ENCODE data around the gene PTPRB.

Gene PTPRB

DNA sequence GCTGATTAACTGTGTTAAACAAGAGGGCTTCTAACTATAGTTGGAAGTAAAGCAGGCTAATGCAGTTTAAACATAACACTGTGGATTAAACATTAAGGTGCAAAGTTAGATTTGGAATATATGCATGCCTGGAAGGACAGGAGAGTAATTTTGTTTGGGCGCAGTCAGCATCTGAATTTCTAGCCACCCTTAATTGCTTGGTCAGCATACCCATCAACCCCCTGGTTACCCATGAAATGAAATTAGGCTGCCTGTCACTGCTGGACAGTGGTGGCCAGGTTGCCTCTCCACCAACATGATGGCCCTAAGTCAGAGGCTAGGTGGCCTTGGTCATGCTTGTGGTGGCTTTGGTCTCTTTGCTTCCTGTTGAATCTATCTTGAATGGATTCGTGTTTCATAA lies 30.0 kb upstream of the PTPRB start:
- Histone ChIP-seq H3K79me2 (ENCODE audit: control insufficient read depth, insufficient read depth, low read length) (no peaks in the 10 kb centered on the region), H2BK15ac (replicated peaks; ENCODE audit: low read depth) (no peak overlapping the region), H2BK5ac (ENCODE audit: low read length) (no peak overlapping the region), H4K5ac (ENCODE audit: low read length) (no peak overlapping the region), H3K4ac (ENCODE audit: low read depth, low read length) (no peak overlapping the region), H3K4me3 (ENCODE audit: low read length) (no peak overlapping the region), H3K18ac (ENCODE audit: low read length) (no peak overlapping the region), H3K79me1 (ENCODE audit: low read length) (no peaks in the 10 kb centered on the region), H3K23ac (ENCODE audit: low read length) (no peak overlapping the region), H3K27me3 (ENCODE audit: insufficient read depth, low read length, poor library complexity) (no peaks in the 10 kb centered on the region), H3K4me1 (ENCODE audit: control insufficient read depth, low read depth, low read length) (no peaks in the 10 kb centered on the region), H2AK5ac (ENCODE audit: low read length) (no peak overlapping the region), H3K56ac (ENCODE audit: low read length) (no peak overlapping the region), H2BK120ac (ENCODE audit: low read depth, low read length) (no peak overlapping the region), H3K27ac (ENCODE audit: low read depth, low read length) (no peak overlapping the region), H3K36me3 (ENCODE audit: control insufficient read depth, insufficient read depth, low read length) (no peaks in the 10 kb centered on the region), H3K4me2 (ENCODE audit: low read length) (no peak overlapping the region), H4K8ac (ENCODE audit: low read depth, low read length) (no peak overlapping the region), H3K9ac (ENCODE audit: low read length) (no peak overlapping the region)
- WGBS (ENCODE audit: extremely low coverage, insufficient coverage, low lambda C conversion rate): no CpG with 5 or more reads among the region's 2 CpGs
- no peak for DNase-seq

DNA sequence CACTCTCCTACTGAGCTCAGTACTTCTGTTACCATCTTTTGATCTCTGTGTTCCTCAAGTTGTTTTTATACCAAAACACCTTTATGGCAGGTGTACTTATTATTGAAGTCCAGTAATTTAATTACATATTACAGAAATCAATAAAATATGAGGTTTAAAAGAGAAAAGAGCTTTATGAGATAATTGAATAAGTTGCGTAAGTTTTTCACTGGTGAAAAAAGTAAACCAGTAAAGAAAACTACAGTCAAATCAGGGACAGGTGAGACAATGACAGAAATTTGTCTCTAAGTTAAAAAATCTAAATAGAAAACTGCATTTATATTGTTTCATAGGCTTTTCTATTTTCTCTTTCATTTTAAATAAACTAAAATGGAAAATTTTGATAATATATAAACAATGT lies 29.1 kb upstream of the PTPRB start:
- Histone ChIP-seq H4K8ac (ENCODE audit: low read depth, low read length) (no peak overlapping the region), H2BK15ac (replicated peaks; ENCODE audit: low read depth) (no peak overlapping the region), H3K79me2 (ENCODE audit: control insufficient read depth, insufficient read depth, low read length) (no peaks in the 10 kb centered on the region), H3K27me3 (ENCODE audit: insufficient read depth, low read length, poor library complexity) (no peaks in the 10 kb centered on the region), H3K56ac (ENCODE audit: low read length) (no peak overlapping the region), H3K4me2 (ENCODE audit: low read length) (no peak overlapping the region), H3K4me1 (ENCODE audit: control insufficient read depth, low read depth, low read length) (no peaks in the 10 kb centered on the region), H3K36me3 (ENCODE audit: control insufficient read depth, insufficient read depth, low read length) (no peaks in the 10 kb centered on the region), H3K27ac (ENCODE audit: low read depth, low read length) (no peak overlapping the region), H3K79me1 (ENCODE audit: low read length) (no peaks in the 10 kb centered on the region), H4K5ac (ENCODE audit: low read length) (no peak overlapping the region), H3K4ac (ENCODE audit: low read depth, low read length) (no peak overlapping the region), H3K18ac (ENCODE audit: low read length) (no peak overlapping the region), H3K9ac (ENCODE audit: low read length) (no peak overlapping the region), H2AK5ac (ENCODE audit: low read length) (no peak overlapping the region), H3K23ac (ENCODE audit: low read length) (no peak overlapping the region), H2BK5ac (ENCODE audit: low read length) (no peak overlapping the region), H3K4me3 (ENCODE audit: low read length) (no peak overlapping the region), H2BK120ac (ENCODE audit: low read depth, low read length) (no peak overlapping the region)
- DNase-seq: no peak
- WGBS (ENCODE audit: extremely low coverage, insufficient coverage, low lambda C conversion rate): 100% methylated on average over 1 of the region's 1 CpG

DNA sequence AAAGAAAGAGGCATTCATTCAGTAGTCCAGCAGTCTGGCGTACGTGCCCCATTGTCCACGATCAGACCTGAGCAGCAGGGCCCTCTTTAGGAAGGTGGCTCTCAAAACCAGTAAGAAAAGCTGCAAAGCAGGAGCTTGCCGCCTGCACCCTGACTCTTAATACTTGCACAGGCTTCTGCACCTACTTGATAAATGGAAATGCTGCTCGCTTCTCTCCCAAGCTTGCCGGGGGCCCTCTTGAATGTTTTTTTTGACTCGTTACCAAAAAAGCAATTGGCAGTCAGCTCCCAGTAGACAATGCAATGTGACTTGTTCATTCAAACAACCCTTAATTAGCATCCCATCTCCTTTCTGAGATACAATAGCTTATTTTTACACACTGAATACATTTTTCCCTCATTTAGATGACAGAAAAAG lies 27.2 kb upstream of the PTPRB start:
- H3K4me3 ChIP-seq (ENCODE audit: low read length): no peak overlapping the region
- no peak overlapping the region for H3K4ac ChIP-seq (ENCODE audit: low read depth, low read length)
- peak; percentile 11 for DNase-seq
- no peak overlapping the region for H2AK5ac ChIP-seq (ENCODE audit: low read length)
- no peaks in the 10 kb centered on the region for H3K27me3 ChIP-seq (ENCODE audit: insufficient read depth, low read length, poor library complexity)
- no peak overlapping the region for H4K5ac ChIP-seq (ENCODE audit: low read length)
- no peak overlapping the region for H2BK15ac ChIP-seq (replicated peaks; ENCODE audit: low read depth)
- no peak overlapping the region for H2BK120ac ChIP-seq (ENCODE audit: low read depth, low read length)
- no peak overlapping the region for H3K56ac ChIP-seq (ENCODE audit: low read length)
- H3K79me1 ChIP-seq (ENCODE audit: low read length): no peaks in the 10 kb centered on the region
- no peak overlapping the region for H3K18ac ChIP-seq (ENCODE audit: low read length)
- no CpG with 5 or more reads among the region's 7 CpGs for WGBS (ENCODE audit: extremely low coverage, insufficient coverage, low lambda C conversion rate)
- H3K36me3 ChIP-seq (ENCODE audit: control insufficient read depth, insufficient read depth, low read length): no peaks in the 10 kb centered on the region
- H2BK5ac ChIP-seq (ENCODE audit: low read length): no peak overlapping the region
- H3K4me1 ChIP-seq (ENCODE audit: control insufficient read depth, low read depth, low read length): no peaks in the 10 kb centered on the region
- H3K27ac ChIP-seq (ENCODE audit: low read depth, low read length): no peak overlapping the region
- H4K8ac ChIP-seq (ENCODE audit: low read depth, low read length): no peak overlapping the region
- H3K9ac ChIP-seq (ENCODE audit: low read length): no peak overlapping the region
- no peak overlapping the region for H3K4me2 ChIP-seq (ENCODE audit: low read length)
- H3K79me2 ChIP-seq (ENCODE audit: control insufficient read depth, insufficient read depth, low read length): no peaks in the 10 kb centered on the region
- no peak overlapping the region for H3K23ac ChIP-seq (ENCODE audit: low read length)

DNA sequence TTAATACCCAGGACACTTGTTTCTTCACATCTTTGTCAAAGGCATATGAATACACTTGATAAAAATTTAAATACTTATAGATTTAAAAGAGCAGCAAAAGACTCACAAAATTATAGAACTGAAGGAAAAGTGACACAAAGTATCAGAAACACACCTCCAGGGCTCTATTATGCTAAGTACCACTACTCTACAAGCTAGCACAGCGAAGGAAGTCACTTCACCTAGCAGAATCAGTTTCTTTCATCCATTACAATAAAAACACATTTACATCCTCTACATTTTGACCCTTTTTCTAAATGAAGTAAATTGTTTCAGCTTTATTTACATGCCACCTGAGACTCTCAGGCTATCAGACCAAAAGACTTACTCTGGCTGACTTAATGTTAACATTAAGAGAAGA lies 26.6 kb upstream of the PTPRB start:
- Histone ChIP-seq H2BK15ac (replicated peaks; ENCODE audit: low read depth) (no peak overlapping the region), H3K79me1 (ENCODE audit: low read length) (no peaks in the 10 kb centered on the region), H3K4me2 (ENCODE audit: low read length) (no peak overlapping the region), H3K27me3 (ENCODE audit: insufficient read depth, low read length, poor library complexity) (no peaks in the 10 kb centered on the region), H3K9ac (ENCODE audit: low read length) (no peak overlapping the region), H3K4me3 (ENCODE audit: low read length) (no peak overlapping the region), H4K5ac (ENCODE audit: low read length) (no peak overlapping the region), H3K4ac (ENCODE audit: low read depth, low read length) (no peak overlapping the region), H3K56ac (ENCODE audit: low read length) (no peak overlapping the region), H3K27ac (ENCODE audit: low read depth, low read length) (no peak overlapping the region), H2AK5ac (ENCODE audit: low read length) (no peak overlapping the region), H3K36me3 (ENCODE audit: control insufficient read depth, insufficient read depth, low read length) (no peaks in the 10 kb centered on the region), H3K18ac (ENCODE audit: low read length) (no peak overlapping the region), H3K4me1 (ENCODE audit: control insufficient read depth, low read depth, low read length) (no peaks in the 10 kb centered on the region), H4K8ac (ENCODE audit: low read depth, low read length) (no peak overlapping the region), H2BK120ac (ENCODE audit: low read depth, low read length) (no peak overlapping the region), H3K79me2 (ENCODE audit: control insufficient read depth, insufficient read depth, low read length) (no peaks in the 10 kb centered on the region), H2BK5ac (ENCODE audit: low read length) (no peak overlapping the region), H3K23ac (ENCODE audit: low read length) (no peak overlapping the region)
- no CpG with 5 or more reads among the region's 1 CpG for WGBS (ENCODE audit: extremely low coverage, insufficient coverage, low lambda C conversion rate)
- no peak for DNase-seq

DNA sequence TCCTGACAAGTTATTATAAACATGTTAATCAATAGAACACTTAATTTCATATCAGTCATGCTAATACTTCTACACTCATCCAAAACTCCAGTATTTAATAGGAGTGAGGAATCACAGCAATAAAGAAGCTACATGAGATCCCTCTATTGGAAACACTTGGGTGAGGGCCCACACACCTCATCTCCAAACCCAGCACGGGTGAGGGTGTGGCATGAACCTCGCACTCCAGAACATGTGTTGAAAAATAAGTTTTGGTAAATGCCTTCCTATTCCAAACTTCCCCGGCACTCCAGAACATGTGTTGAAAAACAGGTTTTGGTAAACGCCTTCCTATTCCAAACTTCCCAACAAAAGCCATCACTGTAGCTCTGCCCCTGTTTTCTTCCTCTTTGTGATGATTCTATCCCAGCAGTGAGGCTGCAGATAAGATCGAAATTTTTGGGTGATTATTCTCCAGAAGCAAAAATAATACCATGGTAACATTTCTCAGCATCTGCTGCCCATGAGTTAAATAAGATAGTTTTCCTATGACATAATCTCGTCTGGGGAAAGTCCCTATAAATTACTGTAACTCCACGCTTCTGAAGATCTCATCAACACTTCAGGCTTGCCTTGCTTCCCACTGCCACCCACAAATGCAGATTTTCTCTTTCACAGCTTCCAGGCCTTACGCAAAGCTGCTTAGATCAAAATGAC lies 24.4 kb upstream of the PTPRB start:
- Histone ChIP-seq H2BK120ac (ENCODE audit: low read depth, low read length) (no peak overlapping the region), H3K27ac (ENCODE audit: low read depth, low read length) (no peak overlapping the region), H3K4me3 (ENCODE audit: low read length) (no peak overlapping the region), H3K79me1 (ENCODE audit: low read length) (no peaks in the 10 kb centered on the region), H3K9ac (ENCODE audit: low read length) (no peak overlapping the region), H3K4ac (ENCODE audit: low read depth, low read length) (no peak overlapping the region), H3K79me2 (ENCODE audit: control insufficient read depth, insufficient read depth, low read length) (no peaks in the 10 kb centered on the region), H3K4me2 (ENCODE audit: low read length) (no peak overlapping the region), H3K27me3 (ENCODE audit: insufficient read depth, low read length, poor library complexity) (no peaks in the 10 kb centered on the region), H4K8ac (ENCODE audit: low read depth, low read length) (no peak overlapping the region), H2AK5ac (ENCODE audit: low read length) (no peak overlapping the region), H2BK5ac (ENCODE audit: low read length) (no peak overlapping the region), H3K18ac (ENCODE audit: low read length) (no peak overlapping the region), H3K56ac (ENCODE audit: low read length) (no peak overlapping the region), H3K36me3 (ENCODE audit: control insufficient read depth, insufficient read depth, low read length) (no peaks in the 10 kb centered on the region), H3K4me1 (ENCODE audit: control insufficient read depth, low read depth, low read length) (no peaks in the 10 kb centered on the region), H4K5ac (ENCODE audit: low read length) (no peak overlapping the region), H3K23ac (ENCODE audit: low read length) (no peak overlapping the region), H2BK15ac (replicated peaks; ENCODE audit: low read depth) (no peak overlapping the region)
- no CpG with 5 or more reads among the region's 8 CpGs for WGBS (ENCODE audit: extremely low coverage, insufficient coverage, low lambda C conversion rate)
- peak; percentile 48 for DNase-seq

DNA sequence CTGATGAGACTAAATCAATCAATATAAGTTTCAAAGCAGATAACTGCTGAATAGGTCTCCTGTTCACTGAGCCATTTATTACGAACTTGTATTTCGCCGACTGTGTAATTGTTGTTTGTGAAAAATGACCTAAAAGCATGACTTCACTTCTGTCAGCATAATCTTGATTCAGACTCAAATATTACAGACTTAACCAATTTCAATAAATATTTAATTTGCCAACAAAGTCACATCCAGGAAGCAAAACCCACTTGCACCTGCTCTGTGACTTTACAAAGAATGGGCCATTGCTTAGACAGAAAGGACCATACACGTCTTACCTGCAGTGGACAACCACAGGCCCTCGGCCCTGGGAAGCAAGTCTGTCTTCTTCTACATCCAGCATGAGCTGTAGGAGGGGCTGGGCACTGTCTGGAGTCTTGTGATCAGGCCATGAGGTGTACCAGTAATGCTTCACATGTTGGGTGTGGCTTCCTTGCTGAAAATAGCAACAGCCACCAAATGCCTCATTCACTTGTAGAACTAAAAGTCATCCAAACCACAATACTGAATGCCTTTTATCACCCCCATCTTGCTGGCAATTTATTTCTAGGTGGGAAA lies 23.5 kb upstream of the PTPRB start:
- no peak overlapping the region for H2BK120ac ChIP-seq (ENCODE audit: low read depth, low read length)
- H4K8ac ChIP-seq (ENCODE audit: low read depth, low read length): no peak overlapping the region
- no peak overlapping the region for H3K4me2 ChIP-seq (ENCODE audit: low read length)
- H3K27me3 ChIP-seq (ENCODE audit: insufficient read depth, low read length, poor library complexity): no peaks in the 10 kb centered on the region
- H3K27ac ChIP-seq (ENCODE audit: low read depth, low read length): no peak overlapping the region
- no peak overlapping the region for H3K56ac ChIP-seq (ENCODE audit: low read length)
- no peak overlapping the region for H2BK5ac ChIP-seq (ENCODE audit: low read length)
- H3K4me3 ChIP-seq (ENCODE audit: low read length): no peak overlapping the region
- no peak overlapping the region for H3K23ac ChIP-seq (ENCODE audit: low read length)
- H3K9ac ChIP-seq (ENCODE audit: low read length): no peak overlapping the region
- no peak overlapping the region for H4K5ac ChIP-seq (ENCODE audit: low read length)
- H3K4ac ChIP-seq (ENCODE audit: low read depth, low read length): no peak overlapping the region
- DNase-seq: no peak
- H3K79me2 ChIP-seq (ENCODE audit: control insufficient read depth, insufficient read depth, low read length): no peaks in the 10 kb centered on the region
- H2BK15ac ChIP-seq (replicated peaks; ENCODE audit: low read depth): no peak overlapping the region
- WGBS (ENCODE audit: extremely low coverage, insufficient coverage, low lambda C conversion rate): no CpG with 5 or more reads among the region's 5 CpGs
- H3K4me1 ChIP-seq (ENCODE audit: control insufficient read depth, low read depth, low read length): no peaks in the 10 kb centered on the region
- H3K18ac ChIP-seq (ENCODE audit: low read length): no peak overlapping the region
- H3K36me3 ChIP-seq (ENCODE audit: control insufficient read depth, insufficient read depth, low read length): no peaks in the 10 kb centered on the region
- no peak overlapping the region for H2AK5ac ChIP-seq (ENCODE audit: low read length)
- H3K79me1 ChIP-seq (ENCODE audit: low read length): no peaks in the 10 kb centered on the region
